Neutrophil (primary cell): ENCODE measurements around the gene PKIG.

Source experiments
- H3K27ac ChIP-seq: fragments of 200-600 bp; sonication (generic); 2 replicates; pipeline ENCODE4 v1.5.1; 2016; ENCODE audit warnings: mild to moderate bottlenecking, moderate library complexity
- H3K27me3 ChIP-seq: fragments of 200-600 bp; sonication (generic); 2 replicates; pipeline ENCODE4 v1.6.0; 2016; ENCODE audit warnings: mild to moderate bottlenecking
- H3K36me3 ChIP-seq: fragments of 200-600 bp; sonication (generic); 2 replicates; pipeline ENCODE4 v1.5.1; 2017
- H3K4me1 ChIP-seq, 2 experiments: fragments of 200-600 bp in 1 of 2; sonication (generic) in 1 of 2; 1 replicate in 1 of 2; 2 replicates in 1 of 2; pipeline versions ENCODE4 v1.5.1 to v1.6.1; 2013 to 2016; ENCODE audit warnings: low read depth in 1 of 2, low read length in 1 of 2, mild to moderate bottlenecking in 1 of 2, moderate library complexity in 1 of 2; ENCODE audit not compliant: control insufficient read depth in 1 of 2, insufficient read depth in 1 of 2
- H3K4me3 ChIP-seq, 2 experiments: fragments of 200-600 bp in 1 of 2; sonication (generic) in 1 of 2; 1 replicate in 1 of 2; 2 replicates in 1 of 2; pipeline ENCODE4 v1.5.1; 2013 to 2016; ENCODE audit warnings: low read depth in 1 of 2, low read length in 1 of 2, mild to moderate bottlenecking in 1 of 2, moderate library complexity in 1 of 2
- H3K9me3 ChIP-seq: fragments of 200-600 bp; sonication (generic); 2 replicates; pipeline ENCODE4 v1.5.1; 2016
- TF ChIP-seq, protein P1 (sequence below): fragments of 200-600 bp; sonication (generic); IDR thresholded peaks from 2 replicates; pipeline ENCODE4 v1.5.1; 2016; ENCODE audit warnings: antibody characterized with exemption

Gene PKIG

DNA sequence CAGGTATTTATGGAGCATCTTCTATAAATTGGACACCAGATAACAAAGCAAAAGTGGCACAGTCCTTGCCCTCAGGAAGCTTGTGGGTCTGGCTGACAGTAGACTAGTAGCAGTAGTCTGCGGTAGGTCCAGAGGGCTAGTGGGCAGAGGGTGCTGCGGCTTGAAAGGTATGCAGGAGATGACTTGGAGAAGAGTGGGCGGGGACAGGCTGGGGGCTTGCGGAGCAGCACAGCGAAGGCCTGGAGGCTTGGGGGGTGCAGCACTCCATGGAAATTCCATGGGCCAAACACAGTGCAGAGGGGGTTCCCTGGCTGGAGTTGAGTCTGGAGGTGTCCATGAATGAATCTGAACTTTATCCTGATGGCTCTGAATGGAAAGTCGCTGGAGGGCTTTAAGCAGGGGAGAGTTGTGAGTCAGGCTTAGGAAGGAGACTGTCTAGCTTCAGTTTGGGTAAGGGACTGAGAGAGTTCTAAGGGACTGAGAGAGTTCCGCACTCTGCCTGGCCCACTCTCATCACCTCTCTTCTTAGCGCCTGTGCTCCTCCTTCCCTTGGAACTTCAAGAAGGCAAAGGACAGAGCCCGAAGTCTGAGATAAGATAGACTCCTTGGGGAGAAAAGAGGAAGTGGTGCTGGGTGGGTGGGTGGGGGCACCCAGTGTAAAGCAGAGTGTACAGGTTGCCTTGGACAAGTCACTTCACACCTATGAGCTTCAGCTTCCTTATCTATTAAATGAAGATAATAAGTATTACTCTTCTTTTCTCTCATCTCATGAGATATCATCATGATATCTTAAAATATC, 8.8 kb downstream of the PKIG start:
- no peaks in the 10 kb centered on the region for H3K36me3 ChIP-seq
- no peaks in the 10 kb centered on the region for H3K9me3 ChIP-seq
- TF ChIP-seq, protein P1, sequence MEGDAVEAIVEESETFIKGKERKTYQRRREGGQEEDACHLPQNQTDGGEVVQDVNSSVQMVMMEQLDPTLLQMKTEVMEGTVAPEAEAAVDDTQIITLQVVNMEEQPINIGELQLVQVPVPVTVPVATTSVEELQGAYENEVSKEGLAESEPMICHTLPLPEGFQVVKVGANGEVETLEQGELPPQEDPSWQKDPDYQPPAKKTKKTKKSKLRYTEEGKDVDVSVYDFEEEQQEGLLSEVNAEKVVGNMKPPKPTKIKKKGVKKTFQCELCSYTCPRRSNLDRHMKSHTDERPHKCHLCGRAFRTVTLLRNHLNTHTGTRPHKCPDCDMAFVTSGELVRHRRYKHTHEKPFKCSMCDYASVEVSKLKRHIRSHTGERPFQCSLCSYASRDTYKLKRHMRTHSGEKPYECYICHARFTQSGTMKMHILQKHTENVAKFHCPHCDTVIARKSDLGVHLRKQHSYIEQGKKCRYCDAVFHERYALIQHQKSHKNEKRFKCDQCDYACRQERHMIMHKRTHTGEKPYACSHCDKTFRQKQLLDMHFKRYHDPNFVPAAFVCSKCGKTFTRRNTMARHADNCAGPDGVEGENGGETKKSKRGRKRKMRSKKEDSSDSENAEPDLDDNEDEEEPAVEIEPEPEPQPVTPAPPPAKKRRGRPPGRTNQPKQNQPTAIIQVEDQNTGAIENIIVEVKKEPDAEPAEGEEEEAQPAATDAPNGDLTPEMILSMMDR, result no peak
- H3K4me1 ChIP-seq, result peaks cover 12 to 13% of the 10 kb centered on the region in 2 experiments
- no peaks in the 10 kb centered on the region for H3K27me3 ChIP-seq
- H3K4me3 ChIP-seq, result no peak overlapping the region
- H3K27ac ChIP-seq, result no peak overlapping the region

DNA sequence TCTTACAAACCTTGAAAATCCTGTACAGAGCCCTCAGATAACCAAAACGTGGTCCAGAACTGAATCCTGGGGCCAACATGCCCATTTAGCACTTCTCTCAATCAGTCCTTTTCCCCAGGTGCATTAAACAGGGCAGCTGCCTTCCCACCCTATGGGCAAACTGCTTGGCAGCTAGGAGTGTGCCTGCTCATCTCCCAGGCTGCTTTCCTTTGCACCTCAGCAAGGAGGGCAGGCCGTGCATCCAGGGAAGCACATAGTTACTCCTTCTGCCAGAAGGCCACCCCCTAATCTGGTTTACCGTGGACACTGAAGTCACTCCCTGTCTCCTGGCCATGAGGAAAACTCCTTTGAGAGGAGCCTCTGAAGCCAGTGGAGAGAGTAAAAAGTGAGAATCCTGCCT, 10.0 kb downstream of the PKIG start:
- H3K4me3 ChIP-seq, result no peak overlapping the region
- H3K27ac ChIP-seq, result no peak overlapping the region
- TF ChIP-seq, protein P1, result no peak
- H3K36me3 ChIP-seq, result no peaks in the 10 kb centered on the region
- H3K27me3 ChIP-seq, result no peaks in the 10 kb centered on the region
- H3K4me1 ChIP-seq, result peaks cover 12 to 13% of the 10 kb centered on the region in 2 experiments
- H3K9me3 ChIP-seq, result no peaks in the 10 kb centered on the region

DNA sequence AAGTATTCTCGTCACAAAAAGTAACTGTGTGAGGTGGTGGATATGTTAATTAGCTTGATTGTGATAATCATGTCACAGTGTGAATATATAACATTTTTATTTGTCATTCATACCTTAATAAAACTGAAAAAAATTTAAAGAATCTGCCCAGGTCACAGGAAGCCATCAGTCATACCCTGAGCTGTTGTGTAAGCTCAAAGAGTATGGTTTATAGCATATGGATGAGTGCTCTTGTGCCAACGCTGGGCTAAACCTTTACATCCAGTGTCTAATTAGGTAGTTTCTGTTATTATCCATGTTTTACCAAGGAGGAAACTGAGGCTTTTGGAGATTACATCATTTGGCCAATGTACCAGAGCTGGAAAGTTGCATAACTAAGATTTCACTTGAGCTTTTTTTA, 11.4 kb downstream of the PKIG start:
- Histone ChIP-seq H3K27ac (no peak overlapping the region), H3K4me1 (peaks cover 24 to 27% of the 10 kb centered on the region in 2 experiments), H3K4me3 (no peak overlapping the region), H3K27me3 (no peaks in the 10 kb centered on the region), H3K9me3 (no peaks in the 10 kb centered on the region), H3K36me3 (no peaks in the 10 kb centered on the region)
- TF ChIP-seq, protein P1, result no peak

DNA sequence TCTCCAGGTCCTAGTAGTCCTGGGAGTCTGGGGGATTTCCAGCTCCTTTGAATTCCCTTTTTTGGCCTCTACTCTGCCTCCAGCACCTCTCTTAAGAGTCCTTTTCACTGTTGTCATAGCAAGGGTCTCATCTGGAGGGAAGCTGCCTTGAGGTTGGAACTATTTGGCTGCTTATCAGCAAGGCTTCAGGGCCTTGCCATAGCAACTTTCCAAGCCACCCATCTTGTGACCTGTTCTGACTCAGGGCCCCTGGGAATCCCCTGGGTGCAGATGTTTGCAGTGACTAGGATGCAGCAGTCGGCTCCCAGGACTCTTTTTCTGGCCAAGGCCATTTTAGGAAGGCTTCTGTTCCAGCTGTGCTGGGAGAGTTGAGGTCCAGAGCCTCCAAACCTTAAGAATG, 12.4 kb downstream of the PKIG start:
- no peaks in the 10 kb centered on the region for H3K36me3 ChIP-seq
- H3K4me3 ChIP-seq, result no peak overlapping the region
- H3K27ac ChIP-seq, result no peak overlapping the region
- no peaks in the 10 kb centered on the region for H3K27me3 ChIP-seq
- peaks cover 27 to 31% of the 10 kb centered on the region in 2 experiments for H3K4me1 ChIP-seq
- TF ChIP-seq, protein P1, result no peak
- H3K9me3 ChIP-seq, result no peaks in the 10 kb centered on the region

DNA sequence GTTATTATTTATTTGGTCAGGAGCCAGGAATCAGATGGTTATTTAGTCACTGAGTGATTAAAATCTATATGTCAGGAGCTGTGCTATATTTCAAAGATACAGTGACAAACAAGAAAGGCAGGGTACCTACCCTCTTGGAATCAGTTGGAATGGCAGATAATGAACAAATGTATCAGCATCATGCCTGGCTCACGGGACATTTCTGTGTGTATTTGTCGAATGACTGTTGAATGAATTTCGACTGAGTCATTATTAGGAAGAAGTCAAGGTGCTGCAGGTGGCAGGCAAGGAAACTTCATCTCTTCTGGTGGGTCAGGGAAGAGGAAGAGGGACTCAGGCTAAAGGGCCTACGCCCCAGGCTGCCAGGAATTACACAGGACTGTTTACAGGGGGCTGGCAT, 13.6 kb downstream of the PKIG start:
- no peak overlapping the region for H3K4me3 ChIP-seq
- H3K27me3 ChIP-seq, result no peaks in the 10 kb centered on the region
- H3K9me3 ChIP-seq, result no peaks in the 10 kb centered on the region
- H3K4me1 ChIP-seq, result peaks cover 27 to 31% of the 10 kb centered on the region in 2 experiments
- TF ChIP-seq, protein P1, result no peak
- H3K27ac ChIP-seq, result no peak overlapping the region
- H3K36me3 ChIP-seq, result no peaks in the 10 kb centered on the region
